BE2C (cell line): Measurements from ENCODE around the gene HECA.

Experiments used
- DNase-seq: peaks from one replicate; pipeline ENCODE4 v3.0.0-alpha.2; 2020
- H3K27me3 ChIP-seq: fragments of 250-450 bp; sonication (Bioruptor Pico); 2 replicates; pipeline ENCODE4 v1.5.1; 2020; ENCODE audit warnings: mild to moderate bottlenecking
- H3K36me3 ChIP-seq: fragments of 250-450 bp; sonication (Bioruptor Pico); 2 replicates; pipeline ENCODE4 v1.5.1; 2020; ENCODE audit warnings: mild to moderate bottlenecking
- H3K4me1 ChIP-seq: fragments of 250-450 bp; sonication (Bioruptor Pico); 2 replicates; pipeline ENCODE4 v1.5.1; 2020
- H3K4me3 ChIP-seq: 2 replicates; pipeline ENCODE4 v1.5.1; 2011; ENCODE audit warnings: low read depth, low read length
- H3K9me3 ChIP-seq: fragments of 250-450 bp; sonication (Bioruptor Pico); 2 replicates; pipeline ENCODE4 v1.5.1; 2020
- CTCF ChIP-seq: IDR thresholded peaks from 2 replicates; pipeline ENCODE4 v1.5.1; 2012; ENCODE audit warnings: mild to moderate bottlenecking, low read depth, low read length

The HECA gene

GRCh38 chr6:139161817-139162284 is 27.0 kb downstream of the HECA start:
- Histone ChIP-seq H3K36me3 (no peaks in the 10 kb centered on the region), H3K4me3 (no peak overlapping the region), H3K9me3 (no peaks in the 10 kb centered on the region), H3K4me1 (no peaks in the 10 kb centered on the region), H3K27me3 (no peaks in the 10 kb centered on the region)
- no peak for TF ChIP-seq CTCF
- DNase-seq = no peak

- H3K27me3 ChIP-seq = no peaks in the 10 kb centered on the region
- no peak overlapping the region for H3K4me3 ChIP-seq
- no peaks in the 10 kb centered on the region for H3K9me3 ChIP-seq
- H3K36me3 ChIP-seq = no peaks in the 10 kb centered on the region
- DNase-seq = no peak
- H3K4me1 ChIP-seq = no peaks in the 10 kb centered on the region
- TF ChIP-seq CTCF = 0 out of 2 replicates have a peak, but pooled peaks have one; percentile 5
These were observed 29.1 kb downstream of the HECA start for GRCh38 chr6:139164001-139164400.

GRCh38 chr6:139165324-139165723 is 30.4 kb downstream of the HECA start:
- Histone ChIP-seq H3K9me3 (no peaks in the 10 kb centered on the region), H3K36me3 (no peaks in the 10 kb centered on the region), H3K4me3 (no peak overlapping the region), H3K27me3 (no peaks in the 10 kb centered on the region), H3K4me1 (no peaks in the 10 kb centered on the region)
- no peak for DNase-seq
- TF ChIP-seq CTCF = no peak

GRCh38 chr6:139166238-139166955 is 31.5 kb downstream of the HECA start:
- Histone ChIP-seq H3K4me1 (no peaks in the 10 kb centered on the region), H3K9me3 (no peaks in the 10 kb centered on the region), H3K4me3 (no peak overlapping the region), H3K27me3 (no peaks in the 10 kb centered on the region), H3K36me3 (no peaks in the 10 kb centered on the region)
- no peak for DNase-seq
- TF ChIP-seq CTCF = no peak

GRCh38 chr6:139166956-139167313 is 32.1 kb downstream of the HECA start:
- no peak for DNase-seq
- H3K36me3 ChIP-seq = no peaks in the 10 kb centered on the region
- no peaks in the 10 kb centered on the region for H3K27me3 ChIP-seq
- no peak overlapping the region for H3K4me3 ChIP-seq
- no peaks in the 10 kb centered on the region for H3K4me1 ChIP-seq
- no peaks in the 10 kb centered on the region for H3K9me3 ChIP-seq
- no peak for TF ChIP-seq CTCF

GRCh38 chr6:139172151-139172550 is 37.3 kb downstream of the HECA start:
- H3K9me3 ChIP-seq = no peaks in the 10 kb centered on the region
- DNase-seq = no peak
- no peaks in the 10 kb centered on the region for H3K4me1 ChIP-seq
- H3K4me3 ChIP-seq = no peak overlapping the region
- no peak for TF ChIP-seq CTCF
- no peaks in the 10 kb centered on the region for H3K27me3 ChIP-seq
- H3K36me3 ChIP-seq = no peaks in the 10 kb centered on the region
